Retinal pigment epithelial cell (primary cell): ENCODE measurements around the gene DPP6.

Source experiments
- DNase-seq: peaks from one replicate; pipeline ENCODE4 v3.0.0-alpha.2; 2010; ENCODE audit warnings: low read depth
- H3K4me3 ChIP-seq: 2 replicates; pipeline ENCODE4 v1.5.1; 2011; ENCODE audit warnings: mild to moderate bottlenecking, low read length, control low read depth, moderate library complexity
- CTCF ChIP-seq: conservative IDR thresholded peaks from 2 replicates; pipeline ENCODE4 v1.5.1; 2011; ENCODE audit warnings: low read depth, low read length, control low read depth, inconsistent platforms

Gene DPP6

GRCh38 chr7:154172236-154172635, 120.0 kb downstream of the DPP6 start:
- no peak for TF ChIP-seq CTCF
- DNase-seq, result no peak
- H3K4me3 ChIP-seq, result no peak overlapping the region

- no peak for DNase-seq
- H3K4me3 ChIP-seq, result no peak overlapping the region
- TF ChIP-seq CTCF, result no peak
These were observed 125.4 kb downstream of the DPP6 start for GRCh38 chr7:154177584-154177983.

GRCh38 chr7:154178895-154179294, 126.7 kb downstream of the DPP6 start:
- no peak for DNase-seq
- H3K4me3 ChIP-seq, result no peak overlapping the region
- TF ChIP-seq CTCF, result no peak

- no peak for DNase-seq
- H3K4me3 ChIP-seq, result no peak overlapping the region
- TF ChIP-seq CTCF, result no peak
These were observed 131.3 kb downstream of the DPP6 start for GRCh38 chr7:154183482-154183881.

GRCh38 chr7:154183946-154184345, 131.7 kb downstream of the DPP6 start:
- TF ChIP-seq CTCF, result no peak
- no peak overlapping the region for H3K4me3 ChIP-seq
- DNase-seq, result no peak

GRCh38 chr7:154186811-154187210, 134.6 kb downstream of the DPP6 start:
- no peak for DNase-seq
- TF ChIP-seq CTCF, result no peak

GRCh38 chr7:154188330-154188729, 136.1 kb downstream of the DPP6 start:
- no peak for TF ChIP-seq CTCF
- H3K4me3 ChIP-seq, result no peak overlapping the region
- no peak for DNase-seq

More at GRCh38 chr7:154186811-154187210, 134.6 kb downstream of the DPP6 start:
- H3K4me3 ChIP-seq, result no peak overlapping the region
